AG08396 (cell line): ENCODE measurements around the gene P2RY14.
"Not testable (repeated sequence)": the region's sequence is repeated elsewhere in the genome, so short reads cannot be mapped to it uniquely, and the experiment has no call there.

Source experiments
- DNase-seq: peaks from one replicate; pipeline ENCODE4 v3.0.0; 2012; ENCODE audit warnings: low spot score, mixed read lengths

P2RY14 gene

GRCh38 chr3:151178208-151178845 lies 100.0 kb downstream of the P2RY14 start:
- DNase-seq: no peak

GRCh38 chr3:151175952-151176351 lies 102.4 kb downstream of the P2RY14 start:
- no peak for DNase-seq

- DNase-seq: no peak
Measured at GRCh38 chr3:151174351-151174750, 104.0 kb downstream of the P2RY14 start.

GRCh38 chr3:151171145-151171757 lies 107.1 kb downstream of the P2RY14 start:
- no peak for DNase-seq

- not testable (repeated sequence) for DNase-seq
Measured at GRCh38 chr3:151169948-151170679, 108.2 kb downstream of the P2RY14 start.

GRCh38 chr3:151169262-151169947 lies 108.9 kb downstream of the P2RY14 start:
- DNase-seq: no peak

GRCh38 chr3:151168269-151169094 lies 109.9 kb downstream of the P2RY14 start:
- DNase-seq: peak; percentile 61

GRCh38 chr3:151166161-151166560 lies 112.2 kb downstream of the P2RY14 start:
- DNase-seq: no peak

- no peak for DNase-seq
Measured at GRCh38 chr3:151165226-151165625, 113.1 kb downstream of the P2RY14 start.
